Myocyte (in vitro differentiated cells): ENCODE data around the gene ZBTB8A. TPM values are rescaled to one million over a fixed set of nuclear protein-coding genes. Genes with fewer than 3 reads are reported as not detected.
A peak's percentile ranks its signal among the peaks of the same experiment; 100 is the strongest.
"Not testable (repeated sequence)": the region's sequence is repeated elsewhere in the genome, so short reads cannot be mapped to it uniquely, and the experiment has no call there.

Experiments used
- DNase-seq: peaks from one replicate; pipeline ENCODE4 v3.0.0-alpha.2; 2012; ENCODE audit warnings: low read depth
- total RNA-seq: library from RNA; depleted of rRNA; stranded (reverse); fragments of >200 nt; gene quantifications from 2 replicates; pipeline ENCODE4 v1.2.3, GENCODE V29; 2014

ZBTB8A gene
- total RNA-seq, 1 donor from 2014 or later: 3.7 TPM

DNA sequence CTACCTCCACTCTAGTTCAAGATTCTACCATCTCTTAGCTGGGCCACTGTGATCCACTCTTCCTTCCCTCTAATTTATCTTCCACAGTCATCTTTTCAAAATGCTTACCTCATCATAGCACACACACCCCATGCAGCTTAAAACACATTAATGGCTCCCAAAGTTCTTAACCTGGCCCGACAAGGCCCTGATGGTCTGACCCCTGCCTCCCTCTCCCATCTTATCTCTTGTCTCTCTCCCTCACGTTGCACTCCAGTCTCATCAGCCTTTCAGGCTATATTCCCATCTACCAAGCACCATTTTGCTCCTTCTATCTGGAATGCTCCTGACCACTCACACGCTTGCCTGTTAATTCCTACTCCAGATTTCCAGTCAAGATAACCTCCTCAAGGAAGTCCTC is 2.5 kb upstream of the ZBTB8A start:
- no peak for DNase-seq

DNA sequence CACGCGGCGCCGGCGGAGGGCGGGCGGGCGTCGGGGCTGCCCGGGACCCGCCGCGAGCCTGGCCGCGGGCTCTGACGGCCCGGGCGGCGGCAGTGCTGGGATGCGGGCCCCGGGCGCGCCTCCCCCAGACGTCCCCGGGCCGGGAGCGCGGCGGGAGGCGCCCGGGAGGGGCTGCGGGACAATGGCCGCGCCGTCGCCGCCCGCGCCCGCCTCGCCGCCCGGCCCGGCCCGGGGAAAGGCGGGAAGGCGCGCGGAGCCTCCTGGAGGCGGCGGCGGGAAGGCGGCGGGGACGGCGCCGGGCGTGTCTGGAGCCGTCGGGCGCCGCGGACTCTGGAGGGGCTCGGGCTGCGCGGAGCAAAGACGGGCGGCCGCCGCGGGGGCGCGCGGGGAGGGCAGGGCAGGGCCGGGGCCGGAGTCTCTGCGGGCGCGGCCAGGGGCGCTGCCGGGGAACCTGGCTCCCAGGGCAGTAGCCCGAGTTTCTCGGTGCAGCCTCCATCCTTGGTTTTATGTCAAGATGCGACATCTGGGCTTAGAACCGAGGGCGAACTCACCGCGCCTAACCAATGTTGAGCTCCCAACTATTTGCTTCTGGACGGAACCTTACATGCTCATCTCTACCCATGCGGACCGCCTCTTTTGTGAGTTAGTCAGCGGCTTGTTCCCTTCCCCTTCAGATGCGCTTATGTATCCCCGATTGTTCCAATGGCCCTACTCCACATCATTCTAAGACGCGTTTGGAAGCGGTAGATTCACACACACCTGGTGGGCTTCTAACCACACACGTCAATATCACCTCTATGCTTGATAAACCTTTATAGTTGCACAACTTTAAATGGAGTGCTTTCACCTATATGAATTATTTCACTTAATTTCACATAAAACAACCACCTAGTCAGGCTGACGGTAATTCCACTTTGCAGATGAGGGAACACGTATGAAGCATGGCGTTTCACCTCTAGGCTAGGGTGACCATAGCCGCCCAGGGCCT is 651 bp downstream of the ZBTB8A start:
- DNase-seq: peak; percentile 41

DNA sequence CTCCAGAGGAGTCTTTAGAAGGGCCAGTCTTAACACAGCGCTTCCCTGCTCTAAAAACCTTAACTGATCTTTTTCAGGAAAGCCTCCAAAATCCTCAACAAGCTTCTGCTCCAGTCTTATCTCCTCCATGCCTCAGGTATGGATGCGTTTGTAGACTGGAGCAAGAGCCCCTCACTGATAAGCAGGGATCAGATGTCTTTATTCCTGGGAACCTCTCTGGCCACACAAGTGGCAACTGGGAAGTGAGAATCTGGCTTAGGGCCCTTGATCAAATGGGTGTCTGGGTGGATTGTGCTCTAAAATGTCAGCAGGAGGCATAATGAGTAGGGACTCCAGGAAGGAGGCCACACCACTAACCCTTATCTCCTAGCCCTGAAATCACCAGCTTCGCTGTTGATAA is 1.4 kb downstream of the ZBTB8A start:
- DNase-seq: peak; percentile 44

DNA sequence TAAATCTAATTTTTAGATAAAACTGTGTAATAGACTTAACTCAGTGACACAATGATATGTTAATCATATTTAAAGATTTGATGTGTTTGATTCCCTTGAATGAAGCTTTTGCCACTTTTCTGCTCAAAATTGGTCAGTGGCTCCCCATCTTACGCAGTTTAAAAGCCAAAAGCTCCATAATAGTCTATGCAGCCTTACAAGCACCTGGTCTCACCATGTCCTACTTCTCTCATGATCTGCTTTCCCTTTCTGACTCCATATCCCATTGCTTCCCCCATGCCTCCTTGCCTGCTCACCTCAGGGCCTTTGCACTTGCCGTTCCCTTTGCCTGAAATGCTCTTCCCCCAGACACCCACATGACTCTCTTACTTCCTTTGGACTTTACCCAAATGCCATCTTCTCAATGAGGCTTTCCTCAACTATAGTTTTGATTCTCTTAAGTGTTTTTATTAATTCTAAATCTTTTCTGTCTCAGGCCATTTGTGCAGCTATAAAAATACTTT is 1.9 kb downstream of the ZBTB8A start:
- no peak for DNase-seq

DNA sequence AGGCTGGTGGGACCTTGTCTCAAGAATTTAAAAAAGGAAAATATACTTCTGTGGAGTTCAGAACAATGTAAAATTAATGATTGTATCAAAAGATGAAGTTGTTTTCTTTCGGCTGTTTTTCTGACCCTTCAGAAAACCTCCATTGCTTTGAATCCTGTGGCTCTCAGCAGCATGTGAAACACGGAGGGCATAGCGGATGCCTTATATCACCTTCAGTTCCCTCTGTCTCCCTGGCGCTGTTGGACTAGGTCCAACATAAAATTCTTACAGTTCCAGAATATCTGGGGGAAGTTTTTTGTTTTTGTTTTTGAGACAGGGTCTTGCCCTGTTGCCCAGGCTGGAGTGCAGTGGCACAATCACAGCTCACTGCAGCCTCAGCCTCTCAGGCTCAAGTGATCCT is 7.4 kb downstream of the ZBTB8A start:
- DNase-seq: no peak

DNA sequence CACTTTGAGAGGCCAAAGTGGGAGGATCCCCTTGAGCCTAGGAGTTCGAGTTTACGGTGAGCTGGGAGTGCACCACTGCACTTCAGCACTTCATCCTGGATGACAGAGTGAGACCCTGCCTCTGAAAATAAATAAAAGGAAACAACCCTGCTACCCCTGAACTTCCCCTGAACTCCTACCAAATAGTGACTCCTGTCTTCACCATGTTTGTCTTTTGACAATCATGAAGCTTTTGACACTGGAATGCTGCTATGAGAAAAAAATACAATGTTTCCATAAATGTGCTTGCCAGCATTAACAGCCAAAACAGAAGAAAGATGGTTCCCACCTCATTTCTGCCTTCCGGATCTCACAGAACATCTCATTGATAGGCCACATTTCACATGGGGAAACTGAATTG is 10.4 kb downstream of the ZBTB8A start:
- DNase-seq: no peak

DNA sequence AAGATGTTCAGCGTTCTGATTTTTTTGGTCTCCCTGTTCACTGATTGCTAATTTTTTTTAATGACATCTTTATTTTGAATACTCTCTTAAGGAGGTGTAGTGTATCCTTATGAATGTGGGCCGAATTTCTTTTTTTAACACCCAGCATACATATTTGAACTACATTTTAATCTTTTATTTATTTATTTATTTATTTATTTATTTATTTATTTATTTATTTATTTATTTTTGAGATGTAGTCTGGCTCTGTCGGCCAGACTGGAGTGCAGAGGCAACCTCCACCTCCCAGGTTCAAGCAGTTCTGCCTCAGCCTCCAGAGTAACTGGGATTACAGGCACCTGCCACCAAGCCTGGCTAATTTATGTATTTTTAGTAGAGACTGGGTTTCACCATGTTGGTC is 15.1 kb downstream of the ZBTB8A start:
- DNase-seq: no peak

DNA sequence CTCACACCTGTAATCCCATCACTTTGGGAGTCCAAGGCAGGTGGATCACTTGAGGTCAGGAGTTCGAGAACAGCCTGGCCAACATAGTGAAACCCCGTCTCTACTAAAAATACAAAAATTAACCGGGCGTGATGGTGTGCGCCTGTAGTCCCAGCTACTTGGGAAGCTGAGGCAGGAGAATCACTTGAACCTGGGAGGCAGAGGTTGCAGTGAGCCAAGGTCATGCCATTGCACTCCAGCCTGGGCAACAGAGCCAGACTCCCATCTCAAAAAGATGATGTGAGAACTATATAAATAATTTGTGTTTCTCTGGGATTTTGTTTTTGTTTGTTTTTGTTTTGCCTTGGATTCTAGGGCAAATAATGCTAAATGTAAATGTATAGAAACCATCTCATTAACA is 17.8 kb downstream of the ZBTB8A start:
- not testable (repeated sequence) for DNase-seq

DNA sequence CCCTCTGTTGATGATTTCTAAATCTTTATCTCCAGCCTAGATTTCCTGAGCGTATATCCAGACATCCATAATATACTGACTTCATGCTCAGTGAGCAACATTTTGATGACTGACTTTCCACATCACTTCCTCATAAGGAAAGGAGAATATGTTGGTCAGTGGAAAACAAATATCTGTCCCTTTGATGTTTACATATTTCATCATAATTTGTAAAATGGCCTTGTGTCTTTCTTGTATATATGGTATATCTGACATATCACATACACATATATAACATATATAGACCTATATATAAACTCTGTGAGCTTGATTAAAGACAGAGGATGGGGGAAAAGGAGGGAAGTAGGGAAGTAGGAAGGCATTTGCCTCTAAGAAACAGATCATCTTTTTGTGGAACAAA is 18.6 kb downstream of the ZBTB8A start:
- no peak for DNase-seq

DNA sequence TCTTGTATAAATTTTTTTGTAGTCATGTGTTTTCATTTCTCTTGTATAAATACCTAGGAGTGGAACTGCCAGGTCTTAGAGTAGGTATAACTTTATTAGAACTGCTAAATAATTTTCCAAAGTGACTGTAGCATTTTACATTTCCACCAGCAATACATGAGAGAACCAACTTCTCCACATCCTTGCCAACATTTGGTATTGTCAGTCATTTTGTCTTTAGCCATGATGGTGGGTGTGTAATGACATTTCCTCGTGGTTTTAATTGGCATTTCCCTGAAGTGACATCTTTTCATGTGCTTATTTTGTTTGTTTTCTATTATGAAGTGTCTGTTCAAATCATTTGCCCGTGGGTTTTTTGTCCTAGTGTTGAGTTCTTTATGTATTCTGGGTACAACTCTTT is 29.7 kb downstream of the ZBTB8A start:
- peak; percentile 10 for DNase-seq

DNA sequence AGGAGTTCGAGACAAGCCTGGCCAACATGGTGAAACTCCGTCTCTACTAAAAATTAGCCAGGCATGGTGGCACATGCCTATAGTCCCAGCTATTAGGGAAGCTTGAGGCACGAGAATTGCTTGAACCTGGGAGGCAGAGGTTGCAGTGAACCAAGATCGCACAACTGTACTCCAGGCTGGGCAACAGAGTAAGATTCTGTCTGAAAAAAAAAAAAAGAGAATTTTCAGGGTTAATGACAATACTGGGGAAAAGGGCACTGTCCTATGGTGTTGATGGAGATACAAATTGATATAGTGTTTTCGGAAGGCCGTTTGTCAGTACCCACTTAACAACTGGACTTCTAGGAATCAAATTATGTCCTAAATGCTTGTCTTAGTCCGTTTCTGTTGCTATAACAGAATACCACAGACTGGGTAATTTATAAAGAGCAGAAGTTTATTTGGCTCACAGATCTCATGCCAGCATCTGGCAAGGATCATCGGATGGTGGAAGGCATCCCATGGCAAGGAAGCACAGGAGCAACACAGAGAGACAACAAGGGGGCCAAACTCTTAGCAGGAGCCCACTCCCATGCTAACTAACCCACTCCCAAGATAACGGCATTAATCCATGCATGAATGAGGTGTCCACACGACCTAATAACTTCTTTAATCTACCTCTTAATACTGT is 41.3 kb downstream of the ZBTB8A start:
- DNase-seq: no peak

DNA sequence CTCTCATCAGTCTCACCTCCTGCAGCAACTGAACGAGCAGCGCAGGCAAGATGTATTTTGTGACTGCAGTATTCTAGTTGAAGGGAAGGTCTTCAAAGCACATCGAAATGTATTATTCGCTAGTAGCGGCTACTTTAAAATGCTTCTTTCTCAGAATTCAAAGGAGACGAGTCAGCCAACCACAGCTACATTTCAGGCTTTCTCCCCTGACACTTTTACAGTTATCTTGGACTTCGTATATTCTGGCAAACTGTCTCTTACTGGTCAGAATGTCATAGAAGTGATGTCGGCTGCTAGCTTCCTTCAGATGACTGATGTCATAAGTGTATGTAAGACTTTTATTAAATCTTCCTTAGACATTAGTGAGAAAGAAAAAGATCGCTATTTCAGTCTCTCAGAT is 53.7 kb downstream of the ZBTB8A start:
- DNase-seq: no peak

DNA sequence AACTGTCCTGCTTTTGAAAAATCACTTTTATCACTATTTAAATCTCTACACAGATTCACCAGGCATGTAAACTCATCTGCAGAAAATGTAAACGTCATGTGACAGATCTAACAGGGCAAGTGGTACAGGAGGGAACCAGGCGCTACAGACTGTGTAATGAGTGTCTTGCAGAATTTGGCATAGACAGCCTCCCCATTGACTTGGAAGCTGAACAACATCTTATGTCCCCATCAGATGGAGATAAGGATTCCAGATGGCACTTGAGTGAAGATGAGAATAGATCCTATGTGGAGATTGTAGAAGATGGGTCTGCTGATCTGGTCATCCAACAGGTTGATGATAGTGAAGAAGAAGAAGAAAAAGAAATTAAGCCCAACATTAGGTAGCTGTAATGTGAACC is 60.8 kb downstream of the ZBTB8A start:
- DNase-seq: no peak

DNA sequence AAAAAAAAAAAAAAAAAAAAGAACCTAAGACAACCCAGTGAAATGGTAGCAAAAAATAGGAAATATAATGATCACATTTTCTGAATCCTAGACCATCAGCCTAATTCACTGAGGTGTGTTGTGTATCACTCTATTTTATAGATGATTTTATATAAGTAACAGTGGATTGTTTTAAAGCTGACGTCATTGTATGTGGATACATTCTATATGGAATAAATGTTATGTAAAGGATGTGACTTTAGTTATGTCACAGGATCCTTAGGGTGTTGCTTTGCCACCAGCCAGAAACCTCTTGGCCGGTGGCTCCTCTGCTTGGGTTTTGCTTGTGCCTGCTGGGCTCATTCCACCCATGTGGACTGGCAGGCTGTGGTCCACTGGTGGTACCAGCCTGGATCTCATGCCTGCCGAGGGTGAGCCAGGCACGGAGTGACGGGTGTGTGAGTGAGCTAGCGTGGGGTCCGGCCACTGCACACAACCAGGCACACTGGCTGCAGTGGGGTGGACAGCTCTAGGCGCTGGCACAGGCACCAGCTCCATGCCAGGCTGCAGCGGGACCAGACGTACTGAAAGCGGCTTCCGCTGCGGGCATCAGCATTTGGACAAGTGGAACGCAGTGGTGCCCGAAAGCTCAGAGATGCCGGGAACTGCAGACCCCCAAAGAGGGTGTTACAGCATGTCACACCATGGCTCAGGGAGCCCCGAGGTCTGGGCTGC is 66.6 kb downstream of the ZBTB8A start:
- DNase-seq: no peak

DNA sequence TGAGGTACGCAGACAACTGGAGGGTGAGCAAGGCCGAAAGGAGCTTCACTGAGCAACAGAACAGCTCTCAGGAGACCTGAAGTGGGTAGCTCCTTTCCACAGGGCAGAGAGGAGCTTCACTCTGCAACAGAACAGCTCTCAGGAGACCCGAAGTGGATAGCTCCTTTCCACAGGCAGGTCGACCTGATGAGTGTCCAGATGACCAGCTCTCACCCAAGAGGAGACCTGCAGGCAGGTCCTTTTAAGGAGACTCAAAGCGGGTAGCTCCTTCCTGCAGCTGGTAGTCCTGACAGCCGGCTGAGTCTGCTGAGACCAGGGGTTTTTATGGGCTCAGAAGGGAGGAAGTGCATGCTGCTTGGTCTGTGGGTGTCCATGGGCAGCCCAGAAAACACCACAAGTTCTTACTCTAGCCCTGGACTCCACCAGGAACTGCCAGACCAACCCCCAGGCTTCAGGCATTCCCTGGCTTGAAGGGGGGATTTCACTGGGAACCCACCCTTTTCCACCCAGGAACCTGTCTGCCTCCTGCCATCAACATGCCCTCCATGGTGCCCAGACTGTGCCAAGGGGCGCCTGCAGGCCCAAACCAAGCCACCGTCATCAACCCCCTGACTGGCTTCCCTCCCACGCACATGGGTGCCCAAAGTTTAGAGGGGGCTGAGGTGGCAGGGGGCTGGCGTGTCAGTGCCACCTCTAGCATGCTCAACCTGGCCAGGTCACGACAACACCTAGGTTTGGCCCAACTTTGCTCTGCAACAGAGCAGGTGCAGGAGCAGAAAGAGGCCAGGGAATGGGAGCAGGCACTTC is 67.5 kb downstream of the ZBTB8A start:
- DNase-seq: no peak

DNA sequence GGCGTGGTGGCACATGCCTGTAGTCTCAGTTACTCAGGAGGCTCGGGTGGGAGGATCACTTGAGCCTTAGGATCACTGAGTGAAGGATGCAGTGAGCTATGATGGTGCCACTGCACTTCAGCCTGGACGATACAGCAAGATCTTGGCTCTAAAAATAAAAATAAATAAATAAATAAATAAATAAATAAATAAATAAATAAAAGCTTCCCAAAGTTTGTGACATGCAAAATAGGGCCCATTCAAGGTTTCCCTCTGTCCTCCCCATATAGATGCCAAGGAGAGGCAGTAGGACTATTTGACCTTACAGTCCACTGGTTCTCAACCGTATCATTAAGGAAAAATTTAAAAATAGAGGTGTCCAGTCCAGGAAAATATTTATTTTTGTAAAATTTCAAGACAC is 70.0 kb downstream of the ZBTB8A start:
- DNase-seq: no peak

DNA sequence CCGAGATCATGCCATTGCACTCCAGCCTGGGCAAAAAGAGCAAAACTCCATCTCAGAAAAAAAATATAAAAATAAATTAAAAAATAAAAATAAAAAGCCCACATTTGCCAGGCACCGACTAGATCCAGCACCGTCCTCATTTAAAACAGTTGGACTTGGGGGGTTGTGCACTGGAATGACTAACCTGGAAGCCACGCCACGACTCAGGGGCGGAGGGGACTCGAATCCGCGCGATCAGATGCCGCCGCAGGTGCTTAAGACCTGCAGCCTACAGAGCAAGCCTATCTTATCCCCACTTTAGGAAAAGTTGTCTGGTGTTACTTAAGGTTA is 72.6 kb downstream of the ZBTB8A start:
- DNase-seq: no peak

DNA sequence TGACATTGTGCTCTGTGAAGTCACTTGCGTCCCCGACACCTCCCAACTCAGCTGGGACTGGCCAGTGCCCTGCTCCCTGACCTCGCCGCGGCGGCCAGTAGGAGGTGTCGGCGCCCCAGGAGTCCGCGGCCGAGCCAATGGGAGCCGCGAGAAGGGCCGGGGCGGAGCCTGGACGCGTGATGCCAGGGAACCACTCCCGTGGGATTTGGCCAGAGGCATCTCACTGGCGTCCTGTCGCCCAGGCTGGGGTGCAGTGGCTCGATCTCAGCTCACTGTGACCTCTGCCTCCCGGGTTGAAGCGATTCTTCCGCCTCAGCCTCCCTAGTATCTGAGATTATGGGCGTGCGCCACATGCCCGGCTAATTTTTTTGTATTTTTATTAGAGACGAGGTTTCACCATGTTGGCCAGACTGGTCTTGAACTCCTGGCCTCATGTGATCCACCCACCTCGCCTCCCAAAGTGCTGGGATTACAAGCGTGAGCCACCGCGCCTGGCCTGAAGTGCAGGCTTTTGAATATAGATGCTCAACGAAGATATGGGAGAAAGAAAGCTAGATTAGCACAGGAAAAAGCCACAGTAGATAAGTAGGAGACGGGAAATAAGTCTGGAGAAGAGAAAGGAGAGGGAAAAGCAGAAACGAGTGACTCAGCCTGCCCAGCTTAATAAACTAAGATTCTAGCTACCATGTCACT is 73.1 kb downstream of the ZBTB8A start:
- DNase-seq: peak; percentile 92

DNA sequence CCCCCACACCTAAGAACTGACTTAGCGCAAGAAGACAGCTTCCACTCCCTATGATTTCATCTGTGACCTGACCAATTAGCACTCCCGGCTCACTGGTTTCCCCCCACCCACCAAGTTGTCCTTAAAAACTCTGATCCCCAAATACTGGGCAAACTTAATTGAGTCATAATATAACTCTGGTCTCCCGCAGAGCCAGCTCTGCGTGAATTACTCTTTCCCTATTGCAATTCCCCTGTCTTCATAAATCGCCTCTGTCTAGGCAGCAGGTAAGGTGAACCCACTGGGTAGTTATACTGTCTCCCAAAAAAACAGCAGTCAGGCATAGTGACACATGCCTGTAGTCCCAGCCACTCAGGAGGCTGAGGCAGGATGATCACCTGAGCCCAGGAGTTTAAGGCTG is 74.2 kb downstream of the ZBTB8A start:
- no peak for DNase-seq

DNA sequence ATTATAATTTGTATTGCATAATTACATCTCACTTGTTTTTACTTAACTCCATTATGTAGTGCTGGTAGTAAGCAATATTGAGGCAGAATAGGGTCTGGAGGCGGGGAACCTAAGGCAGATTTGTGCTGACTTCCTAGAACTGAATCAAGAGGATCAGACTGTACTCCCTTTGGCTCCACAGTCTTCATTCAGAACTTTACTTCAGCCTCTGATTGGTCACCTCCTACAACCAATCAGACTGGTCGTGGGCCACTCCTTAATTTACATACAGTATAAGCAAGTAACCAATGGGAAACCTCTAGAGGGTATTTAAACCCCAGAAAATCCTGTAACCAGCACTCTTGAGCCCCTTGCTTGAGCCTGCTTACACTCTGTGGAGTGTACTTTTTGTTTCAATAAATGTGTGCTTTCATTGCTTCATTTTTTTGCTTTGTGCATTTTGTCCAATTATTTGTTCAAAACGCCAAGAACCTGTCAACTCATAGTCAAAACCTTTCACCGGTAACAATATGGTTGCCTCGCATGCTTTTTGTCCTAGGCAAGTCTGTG is 79.5 kb downstream of the ZBTB8A start:
- no peak for DNase-seq
